ENCODE data around the gene NACC2. TPM values are rescaled to one million over a fixed set of nuclear protein-coding genes. Genes with fewer than 3 reads are reported as not detected.

NACC2 gene
- total RNA-seq, 1 donor from 2014 or later, result 34.0 TPM

- TF ChIP-seq, protein P1, sequence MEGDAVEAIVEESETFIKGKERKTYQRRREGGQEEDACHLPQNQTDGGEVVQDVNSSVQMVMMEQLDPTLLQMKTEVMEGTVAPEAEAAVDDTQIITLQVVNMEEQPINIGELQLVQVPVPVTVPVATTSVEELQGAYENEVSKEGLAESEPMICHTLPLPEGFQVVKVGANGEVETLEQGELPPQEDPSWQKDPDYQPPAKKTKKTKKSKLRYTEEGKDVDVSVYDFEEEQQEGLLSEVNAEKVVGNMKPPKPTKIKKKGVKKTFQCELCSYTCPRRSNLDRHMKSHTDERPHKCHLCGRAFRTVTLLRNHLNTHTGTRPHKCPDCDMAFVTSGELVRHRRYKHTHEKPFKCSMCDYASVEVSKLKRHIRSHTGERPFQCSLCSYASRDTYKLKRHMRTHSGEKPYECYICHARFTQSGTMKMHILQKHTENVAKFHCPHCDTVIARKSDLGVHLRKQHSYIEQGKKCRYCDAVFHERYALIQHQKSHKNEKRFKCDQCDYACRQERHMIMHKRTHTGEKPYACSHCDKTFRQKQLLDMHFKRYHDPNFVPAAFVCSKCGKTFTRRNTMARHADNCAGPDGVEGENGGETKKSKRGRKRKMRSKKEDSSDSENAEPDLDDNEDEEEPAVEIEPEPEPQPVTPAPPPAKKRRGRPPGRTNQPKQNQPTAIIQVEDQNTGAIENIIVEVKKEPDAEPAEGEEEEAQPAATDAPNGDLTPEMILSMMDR (IDR thresholded peaks at IDR 0.05; ENCODE audit: insufficient read depth, low read depth, low read length), result no peak
- TF ChIP-seq EZH2 (IDR thresholded peaks at IDR 0.05; ENCODE audit: insufficient read depth, low read length), result no peak
- no peak overlapping the region for H2AFZ ChIP-seq (ENCODE audit: low read depth, low read length)
- Mint-ChIP-seq H3K9me3 (ENCODE audit: unreplicated experiment) (no peaks in the 10 kb centered on the region), H3K27me3 (ENCODE audit: low read depth, unreplicated experiment) (peaks cover 28% of the 10 kb centered on the region), H3K4me1 (ENCODE audit: low read depth, unreplicated experiment) (peaks cover 8% of the 10 kb centered on the region), H3K4me3 (ENCODE audit: unreplicated experiment) (no peak overlapping the region), H3K27ac (ENCODE audit: unreplicated experiment) (no peak overlapping the region), H3K36me3 (ENCODE audit: low read depth, unreplicated experiment) (no peaks in the 10 kb centered on the region)
- H3K27ac ChIP-seq (ENCODE audit: low read depth, low read length), result no peak overlapping the region
- peaks cover 3% of the 10 kb centered on the region for H3K27me3 ChIP-seq (ENCODE audit: insufficient read depth, low read length)
- H3K9me3 ChIP-seq (ENCODE audit: insufficient read depth, low read depth, low read length), result no peaks in the 10 kb centered on the region
- no peaks in the 10 kb centered on the region for H4K20me1 ChIP-seq (ENCODE audit: insufficient read depth, low read length)
- H3K4me2 ChIP-seq (ENCODE audit: low read length), result no peak overlapping the region
- no peak overlapping the region for H3K4me3 ChIP-seq (ENCODE audit: insufficient read depth, low read depth, low read length)
- no peaks in the 10 kb centered on the region for H3K4me1 ChIP-seq (ENCODE audit: insufficient read depth, low read length)
- no peak for FAIRE-seq
- no peak overlapping the region for H3K9ac ChIP-seq (ENCODE audit: low read length)
- H3K36me3 ChIP-seq (ENCODE audit: insufficient read depth, low read length), result no peaks in the 10 kb centered on the region
- H3K79me2 ChIP-seq (ENCODE audit: insufficient read depth, low read length), result no peaks in the 10 kb centered on the region
- no peak for DNase-seq (ENCODE audit: low read depth)
These were observed 120.9 kb downstream of the NACC2 start for GRCh38 chr9:135974220-135974573.

DNA sequence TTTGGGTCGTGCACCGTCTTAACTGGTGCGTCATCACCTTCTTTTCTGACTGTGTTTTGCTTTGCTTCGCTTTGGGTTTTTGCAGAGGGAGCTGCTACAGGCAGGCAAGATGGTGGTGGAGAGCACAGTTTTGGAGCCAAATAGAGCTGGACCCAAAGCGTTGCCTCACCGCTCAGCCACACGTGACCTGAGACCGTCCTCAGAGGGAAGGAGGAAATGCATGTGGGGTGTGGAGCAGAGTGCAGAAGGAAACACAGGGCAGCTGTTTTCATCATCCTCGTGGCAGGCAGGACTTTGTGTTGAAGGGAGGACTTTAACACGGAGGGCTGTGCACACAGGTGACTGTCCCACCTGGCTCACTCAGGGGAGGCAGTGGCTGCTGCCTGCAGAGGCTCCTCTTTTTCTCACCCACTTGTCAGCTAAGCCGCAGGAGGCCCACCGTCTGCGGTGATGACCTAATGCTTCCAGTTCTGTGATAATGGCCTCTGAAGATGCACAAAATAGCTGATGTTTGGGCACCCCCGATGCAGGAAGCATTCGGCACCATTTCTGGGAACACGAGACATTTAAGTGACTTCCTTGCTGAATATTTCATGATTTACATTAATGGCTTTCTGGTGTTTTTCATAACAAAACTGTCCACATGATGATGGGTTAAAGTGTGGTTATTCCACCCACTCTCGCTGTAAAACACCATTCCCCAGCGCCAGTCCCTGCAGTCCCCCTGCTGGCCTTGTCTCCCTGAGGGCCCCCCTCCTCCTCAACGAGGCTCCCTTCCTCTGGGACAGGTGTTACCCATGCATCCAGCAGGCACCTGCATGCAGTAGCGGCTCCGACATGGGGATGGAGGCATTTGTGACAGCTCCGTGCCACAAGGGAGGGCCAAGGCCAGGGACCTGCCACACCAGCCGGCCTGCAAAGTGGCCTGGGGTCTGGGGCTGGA lies 121.5 kb downstream of the NACC2 start:
- no peak overlapping the region for H3K4me3 ChIP-seq (ENCODE audit: insufficient read depth, low read depth, low read length)
- H3K27me3 ChIP-seq (ENCODE audit: insufficient read depth, low read length), result peaks cover 3% of the 10 kb centered on the region
- no peaks in the 10 kb centered on the region for H3K36me3 ChIP-seq (ENCODE audit: insufficient read depth, low read length)
- no peak overlapping the region for H3K4me2 ChIP-seq (ENCODE audit: low read length)
- no peaks in the 10 kb centered on the region for H3K79me2 ChIP-seq (ENCODE audit: insufficient read depth, low read length)
- H3K9me3 Mint-ChIP-seq (ENCODE audit: unreplicated experiment), result no peaks in the 10 kb centered on the region
- no peak overlapping the region for H2AFZ ChIP-seq (ENCODE audit: low read depth, low read length)
- no peak for TF ChIP-seq EZH2 (IDR thresholded peaks at IDR 0.05; ENCODE audit: insufficient read depth, low read length)
- TF ChIP-seq, protein P1 (IDR thresholded peaks at IDR 0.05; ENCODE audit: insufficient read depth, low read depth, low read length), result no peak
- no peaks in the 10 kb centered on the region for H3K9me3 ChIP-seq (ENCODE audit: insufficient read depth, low read depth, low read length)
- H3K4me1 Mint-ChIP-seq (ENCODE audit: low read depth, unreplicated experiment), result peaks cover 8% of the 10 kb centered on the region
- no peak overlapping the region for H3K4me3 Mint-ChIP-seq (ENCODE audit: unreplicated experiment)
- H3K36me3 Mint-ChIP-seq (ENCODE audit: low read depth, unreplicated experiment), result no peaks in the 10 kb centered on the region
- no peaks in the 10 kb centered on the region for H3K4me1 ChIP-seq (ENCODE audit: insufficient read depth, low read length)
- FAIRE-seq (no peak), DNase-seq (ENCODE audit: low read depth) (no peak)
- H3K27me3 Mint-ChIP-seq (ENCODE audit: low read depth, unreplicated experiment), result peaks cover 24% of the 10 kb centered on the region
- H4K20me1 ChIP-seq (ENCODE audit: insufficient read depth, low read length), result peaks cover 4% of the 10 kb centered on the region
- H3K27ac ChIP-seq (ENCODE audit: low read depth, low read length), result no peak overlapping the region
- no peak overlapping the region for H3K27ac Mint-ChIP-seq (ENCODE audit: unreplicated experiment)
- no peak overlapping the region for H3K9ac ChIP-seq (ENCODE audit: low read length)

- H3K27me3 Mint-ChIP-seq (ENCODE audit: low read depth, unreplicated experiment), result peaks cover 26% of the 10 kb centered on the region
- DNase-seq (ENCODE audit: low read depth), result no peak
- no peak overlapping the region for H3K27ac Mint-ChIP-seq (ENCODE audit: unreplicated experiment)
These were observed 123.2 kb downstream of the NACC2 start for GRCh38 chr9:135971892-135972291.

More at GRCh38 chr9:135971892-135972291, 123.2 kb downstream of the NACC2 start:
- Histone ChIP-seq H3K27ac (ENCODE audit: low read depth, low read length) (no peak overlapping the region), H3K79me2 (ENCODE audit: insufficient read depth, low read length) (no peaks in the 10 kb centered on the region), H4K20me1 (ENCODE audit: insufficient read depth, low read length) (peaks cover 10% of the 10 kb centered on the region), H3K4me2 (ENCODE audit: low read length) (no peak overlapping the region), H3K27me3 (ENCODE audit: insufficient read depth, low read length) (peaks cover 3% of the 10 kb centered on the region), H3K36me3 (ENCODE audit: insufficient read depth, low read length) (no peaks in the 10 kb centered on the region), H3K4me1 (ENCODE audit: insufficient read depth, low read length) (peaks cover 4% of the 10 kb centered on the region), H3K9me3 (ENCODE audit: insufficient read depth, low read depth, low read length) (no peaks in the 10 kb centered on the region), H3K4me3 (ENCODE audit: insufficient read depth, low read depth, low read length) (no peak overlapping the region), H3K9ac (ENCODE audit: low read length) (no peak overlapping the region), H2AFZ (ENCODE audit: low read depth, low read length) (no peak overlapping the region)
- Mint-ChIP-seq H3K36me3 (ENCODE audit: low read depth, unreplicated experiment) (no peaks in the 10 kb centered on the region), H3K4me3 (ENCODE audit: unreplicated experiment) (no peak overlapping the region), H3K4me1 (ENCODE audit: low read depth, unreplicated experiment) (peaks cover 15% of the 10 kb centered on the region), H3K9me3 (ENCODE audit: unreplicated experiment) (no peaks in the 10 kb centered on the region)
- TF ChIP-seq EZH2 (IDR thresholded peaks at IDR 0.05; ENCODE audit: insufficient read depth, low read length), result no peak
- TF ChIP-seq, protein P1 (IDR thresholded peaks at IDR 0.05; ENCODE audit: insufficient read depth, low read depth, low read length), result no peak
- no peak for FAIRE-seq

Data from astrocyte (in vitro differentiated cells and primary cell).